Activated gamma-delta T cell (primary cell): ENCODE measurements around the gene SRGAP2C.
"Not testable (repeated sequence)": the region's sequence is repeated elsewhere in the genome, so short reads cannot be mapped to it uniquely, and the experiment has no call there.

Experiments
- DNase-seq: peaks from one replicate; lab custom pipeline; 2025; lab: John Stamatoyannopoulos, UW

SRGAP2C gene

DNA sequence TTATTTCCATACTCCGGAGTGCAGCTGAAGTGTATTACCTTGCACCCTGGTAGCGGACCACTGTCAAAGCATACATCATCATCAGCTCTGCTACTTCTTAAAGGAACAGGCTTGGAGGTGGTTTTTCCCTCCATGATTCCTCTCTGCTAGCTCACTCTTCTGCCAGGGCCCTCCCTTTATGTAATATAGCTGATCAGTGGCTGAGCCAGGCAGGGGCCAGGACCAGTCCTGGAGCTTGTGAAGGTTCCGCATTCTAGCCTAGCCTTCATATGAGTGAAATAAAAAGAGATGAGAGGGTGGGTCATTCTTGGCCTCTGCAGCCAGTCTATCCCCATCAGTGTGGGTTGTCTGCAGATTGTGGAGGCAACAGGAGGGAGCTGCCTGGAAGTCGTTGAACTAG, 200.0 kb downstream of the SRGAP2C start:
- DNase-seq, result not testable (repeated sequence)

- DNase-seq, result not testable (repeated sequence)
These were observed 200.4 kb downstream of the SRGAP2C start for GRCh38 chr1:121385162-121385561.

- not testable (repeated sequence) for DNase-seq
These were observed 201.0 kb downstream of the SRGAP2C start for GRCh38 chr1:121385563-121386288.

- DNase-seq, result not testable (repeated sequence)
These were observed 201.7 kb downstream of the SRGAP2C start for GRCh38 chr1:121386319-121386948.

DNA sequence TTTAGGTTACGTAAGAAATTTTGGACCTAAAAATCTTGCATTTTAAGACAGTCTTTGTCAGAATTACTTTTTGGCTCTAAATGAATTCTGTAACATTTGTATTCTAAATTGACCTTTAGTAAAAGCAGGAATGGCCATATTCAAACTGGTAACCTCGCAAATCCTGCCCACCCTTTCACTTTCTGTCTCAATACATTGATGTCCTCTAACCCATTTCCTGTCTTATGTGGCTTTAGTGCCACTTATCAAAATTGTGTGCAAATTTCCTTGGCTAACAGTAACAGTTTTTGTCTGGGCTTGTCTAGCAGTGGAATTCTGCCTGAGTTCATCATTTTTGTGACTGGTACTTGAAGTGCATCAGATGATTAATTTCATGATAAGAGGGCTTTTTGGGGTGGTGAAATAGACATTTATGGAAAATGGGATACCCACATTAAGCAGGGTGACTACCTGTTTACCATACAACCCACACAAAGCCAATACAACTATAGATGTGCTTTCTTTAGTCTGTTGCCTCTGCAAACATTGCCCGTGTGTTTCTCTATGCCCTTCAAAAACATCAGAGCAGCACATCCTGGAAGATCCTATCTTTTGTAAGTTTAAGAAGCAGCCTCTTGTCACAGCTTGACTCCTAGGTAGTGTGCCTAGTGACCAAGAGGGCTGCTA, 205.3 kb downstream of the SRGAP2C start:
- DNase-seq, result not testable (repeated sequence)

GRCh38 chr1:121392130-121392529, 207.4 kb downstream of the SRGAP2C start:
- not testable (repeated sequence) for DNase-seq

GRCh38 chr1:121395718-121396201, 211.0 kb downstream of the SRGAP2C start:
- DNase-seq, result peak; percentile 38

DNA sequence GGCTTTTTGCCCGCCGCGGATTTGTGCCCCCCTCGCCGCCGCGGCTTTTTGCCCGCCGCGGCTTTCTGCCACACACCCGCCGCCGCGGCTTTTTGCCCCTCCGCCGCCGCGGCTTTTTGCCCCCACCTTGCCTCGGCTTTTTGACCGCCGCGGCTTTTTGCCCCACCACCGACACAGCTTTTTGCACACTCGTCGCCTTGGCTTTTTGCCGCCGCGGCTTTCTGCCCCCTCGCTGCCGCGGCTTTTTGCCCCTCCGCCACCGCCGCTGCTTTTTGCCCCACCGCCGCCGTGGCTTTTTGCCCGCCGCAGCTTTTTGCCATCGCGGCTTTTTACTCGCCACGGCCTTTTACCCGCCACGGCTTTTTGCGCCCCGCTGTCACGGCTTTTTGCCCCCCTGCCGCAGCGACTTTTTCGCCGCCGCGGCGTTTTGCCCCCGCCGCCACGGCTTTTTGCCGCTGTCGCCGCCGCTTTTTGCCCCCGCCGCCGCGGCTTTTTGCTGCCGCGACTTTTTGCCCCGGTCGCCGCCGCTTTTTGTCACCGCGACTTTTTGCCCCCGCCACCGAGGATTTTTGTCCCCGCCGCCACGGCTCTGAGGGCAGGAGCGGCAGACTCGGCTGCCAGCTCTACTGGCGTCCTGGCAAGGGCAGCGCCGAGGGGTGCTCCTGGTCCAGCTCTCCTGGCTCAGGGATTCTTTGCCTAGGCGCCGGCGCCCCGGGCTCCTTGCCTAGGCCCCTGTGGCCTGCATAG, 211.7 kb downstream of the SRGAP2C start:
- peak; percentile 55 for DNase-seq

- not testable (repeated sequence) for DNase-seq
These were observed 212.3 kb downstream of the SRGAP2C start for GRCh38 chr1:121397101-121397500.

GRCh38 chr1:121399193-121399592, 214.4 kb downstream of the SRGAP2C start:
- not testable (repeated sequence) for DNase-seq

DNA sequence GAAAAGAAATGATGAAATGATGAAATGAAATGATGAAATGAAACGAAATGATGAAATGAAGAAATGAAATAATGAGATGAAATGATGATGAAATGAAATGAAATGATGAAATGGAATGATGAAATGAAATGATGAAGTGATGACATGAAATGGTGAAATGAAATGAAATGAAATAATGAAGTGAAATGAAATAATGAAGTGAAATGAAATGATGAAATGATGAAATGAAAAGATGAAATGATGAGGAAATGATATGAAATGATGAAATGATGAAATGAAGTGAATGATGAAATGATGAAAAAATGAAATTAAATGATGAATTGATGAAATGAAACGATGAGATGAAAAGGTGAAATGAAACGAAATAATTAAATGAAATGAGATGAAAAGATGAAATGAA, 215.3 kb downstream of the SRGAP2C start:
- not testable (repeated sequence) for DNase-seq

DNA sequence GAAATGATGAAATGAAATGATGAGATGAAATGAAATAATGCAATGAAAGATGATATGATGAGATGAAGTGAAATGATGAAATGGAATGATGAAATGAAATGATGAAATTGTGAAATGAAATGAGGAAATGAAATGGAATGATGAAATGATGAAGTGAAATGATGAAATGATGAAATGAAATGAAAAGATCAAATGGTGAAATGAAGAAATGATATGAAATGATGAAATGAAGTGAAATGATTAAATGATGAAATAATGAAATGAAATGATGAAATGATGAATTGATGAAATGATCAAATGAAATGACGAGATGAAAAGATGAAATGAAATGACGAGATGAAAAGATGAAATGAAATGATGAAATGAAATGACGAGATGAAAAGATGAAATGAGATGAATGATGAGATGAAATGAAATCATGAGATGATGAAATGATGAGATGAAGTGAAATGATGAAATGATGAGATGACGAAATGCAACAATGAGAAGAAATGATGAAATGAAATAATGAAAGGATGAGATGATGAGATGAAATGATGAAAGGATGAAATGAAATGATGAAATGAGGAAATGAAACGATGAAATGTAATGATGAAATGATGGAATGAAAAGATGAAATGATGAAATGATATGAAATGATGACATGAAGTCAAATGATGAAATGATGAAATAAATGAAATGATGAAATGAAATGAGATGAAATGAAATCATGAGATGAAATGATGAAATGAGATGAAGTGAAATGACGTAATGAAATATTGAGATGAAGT, 216.0 kb downstream of the SRGAP2C start:
- not testable (repeated sequence) for DNase-seq

DNA sequence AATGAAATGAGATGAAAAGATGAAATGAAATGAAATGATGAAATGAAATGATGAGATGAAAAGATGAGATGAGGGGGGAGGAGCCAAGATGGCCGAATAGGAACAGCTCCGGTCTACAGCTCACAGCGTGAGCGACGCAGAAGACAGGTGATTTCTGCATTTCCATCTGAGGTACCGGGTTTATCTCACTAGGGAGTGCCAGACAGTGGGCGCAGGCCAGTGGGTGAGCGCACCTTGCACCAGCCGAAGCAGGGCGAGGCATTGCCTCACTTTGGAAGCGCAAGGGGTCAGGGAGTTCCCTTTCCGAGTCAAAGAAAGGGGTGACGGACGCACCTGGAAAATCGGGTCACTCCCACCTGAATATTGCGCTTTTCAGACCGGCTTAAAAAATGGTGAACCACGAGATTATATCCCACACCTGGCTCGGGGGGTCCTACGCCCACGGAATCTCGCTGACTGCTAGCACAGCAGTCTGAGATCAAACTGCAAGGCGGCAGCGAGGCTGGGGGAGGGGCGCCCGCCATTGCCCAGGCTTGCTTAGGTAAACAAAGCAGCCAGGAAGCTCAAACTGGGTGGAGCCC, 216.7 kb downstream of the SRGAP2C start:
- DNase-seq, result not testable (repeated sequence)

- not testable (repeated sequence) for DNase-seq
These were observed 218.5 kb downstream of the SRGAP2C start for GRCh38 chr1:121403254-121403653.

DNA sequence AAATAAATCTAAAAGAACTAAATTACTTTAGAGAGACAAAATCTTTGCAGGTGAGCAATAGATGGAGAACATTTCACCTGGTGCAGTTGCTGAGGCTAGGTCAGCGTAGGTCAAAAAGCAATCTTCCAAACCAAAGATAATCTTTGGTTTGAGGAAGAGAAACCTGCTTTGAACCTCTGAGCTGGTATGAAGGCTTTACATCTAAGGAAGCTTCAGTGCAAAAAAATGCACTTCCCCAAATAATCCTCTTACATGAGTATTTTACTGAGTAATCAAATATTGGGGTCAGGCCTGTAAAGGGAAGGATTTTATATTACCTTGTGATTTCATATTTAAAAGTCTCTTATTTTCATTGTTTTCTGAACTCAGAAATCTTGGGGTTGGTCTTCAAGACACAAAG, 223.6 kb downstream of the SRGAP2C start:
- no peak for DNase-seq

DNA sequence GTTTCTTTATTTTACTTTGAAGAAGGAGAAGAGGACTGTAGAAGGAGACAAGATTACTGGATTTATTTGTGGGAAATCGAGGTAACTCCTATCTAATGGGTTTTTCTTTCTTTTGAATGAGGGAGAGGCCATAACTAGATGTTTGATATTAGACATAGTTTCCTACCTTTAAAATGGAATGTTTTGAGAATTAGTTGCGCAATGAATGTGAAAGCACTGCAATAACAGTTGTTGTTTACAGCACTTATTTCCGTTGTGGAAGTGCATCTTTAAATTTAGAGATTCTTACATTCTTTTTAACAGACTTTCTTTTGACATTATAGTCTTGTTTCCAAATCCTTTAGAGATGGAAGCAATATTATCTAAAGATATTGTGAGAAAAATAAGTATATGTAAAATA, 229.0 kb downstream of the SRGAP2C start:
- no peak for DNase-seq

- no peak for DNase-seq
These were observed 230.1 kb downstream of the SRGAP2C start for GRCh38 chr1:121414905-121415304.

GRCh38 chr1:121417325-121417923, 232.6 kb downstream of the SRGAP2C start:
- no peak for DNase-seq

DNA sequence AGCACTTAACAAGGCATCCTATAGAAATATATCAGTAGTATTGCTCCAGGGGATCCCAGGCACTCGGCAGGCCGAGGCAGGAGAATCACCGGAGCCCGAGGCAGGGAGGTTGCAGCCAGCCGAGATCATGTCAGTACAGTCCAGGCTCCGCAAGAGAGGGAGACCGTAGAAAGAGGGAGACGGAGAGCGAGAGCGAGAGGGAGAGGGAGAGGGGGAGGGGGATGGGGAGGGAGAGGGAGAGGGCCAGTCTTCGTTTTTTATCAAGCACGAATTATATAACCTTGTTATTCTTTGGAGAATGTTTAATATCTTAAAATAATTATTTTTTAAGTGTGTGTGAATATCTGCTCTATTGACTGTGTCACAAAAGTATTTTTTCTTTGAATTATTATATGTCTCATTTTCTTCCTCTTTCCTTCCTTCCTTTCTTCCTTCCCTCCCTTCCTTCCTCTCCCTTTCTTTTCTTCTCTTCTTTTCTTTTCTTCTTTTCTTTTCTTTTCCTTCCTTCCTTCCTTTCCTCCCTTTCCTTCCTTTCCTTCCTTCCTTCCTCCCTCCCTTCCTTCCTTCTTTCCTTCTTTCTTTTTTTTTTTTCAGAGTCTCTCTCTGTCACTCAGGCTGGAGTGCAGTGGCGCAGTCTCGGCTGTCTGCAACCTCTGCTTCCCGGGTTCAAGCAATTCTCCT, 233.7 kb downstream of the SRGAP2C start:
- DNase-seq, result no peak
